HEK293 (cell line): ENCODE measurements around the gene RIMS3.

Experiments used
- KLF16 ChIP-seq: fragments of 450-650 bp; formaldehyde crosslinking; IDR thresholded peaks from 2 replicates; pipeline ENCODE4 v1.5.1; 2017; ENCODE audit warnings: missing biosample characterization, missing genetic modification characterization
- TCF7L2 ChIP-seq: IDR thresholded peaks from 2 replicates; pipeline ENCODE4 v1.6.1; 2011; ENCODE audit warnings: low read depth, mild to moderate bottlenecking, inconsistent platforms, low read length, moderate library complexity, borderline replicate concordance
- ZBTB49 ChIP-seq: fragments of 450-650 bp; formaldehyde crosslinking; IDR thresholded peaks from 2 replicates; pipeline ENCODE4 v1.5.1; 2016; ENCODE audit warnings: missing biosample characterization, missing genetic modification characterization, low read depth
- ZNF114 ChIP-seq: fragments of 450-650 bp; formaldehyde crosslinking; IDR thresholded peaks from 2 replicates; pipeline ENCODE4 v1.5.0; 2017; ENCODE audit warnings: missing biosample characterization, missing genetic modification characterization
- ZNF335 ChIP-seq: fragments of 450-650 bp; formaldehyde crosslinking; conservative IDR thresholded peaks from 2 replicates; pipeline ENCODE4 v1.5.1; 2016; ENCODE audit warnings: missing biosample characterization, missing genetic modification characterization
- ZNF521 ChIP-seq: fragments of 450-650 bp; formaldehyde crosslinking; IDR thresholded peaks from 2 replicates; pipeline ENCODE4 v1.5.1; 2017; ENCODE audit warnings: missing biosample characterization, mild to moderate bottlenecking, missing genetic modification characterization
- ZNF707 ChIP-seq: fragments of 450-650 bp; formaldehyde crosslinking; IDR thresholded peaks from 2 replicates; pipeline ENCODE4 v1.5.1; 2016; ENCODE audit warnings: missing biosample characterization, missing genetic modification characterization
- ZNF792 ChIP-seq: fragments of 450-650 bp; formaldehyde crosslinking; IDR thresholded peaks from 2 replicates; pipeline ENCODE4 v1.5.1; 2016; ENCODE audit warnings: missing biosample characterization, missing genetic modification characterization
- TF ChIP-seq, protein P1 (sequence below): fragments of 450-650 bp; formaldehyde crosslinking; IDR thresholded peaks from 2 replicates; pipeline ENCODE4 v1.5.1; 2016; ENCODE audit warnings: missing biosample characterization, missing genetic modification characterization
- TF ChIP-seq, protein P2 (sequence below): fragments of 450-650 bp; formaldehyde crosslinking; IDR thresholded peaks from 2 replicates; pipeline ENCODE4 v1.5.1; 2016; ENCODE audit warnings: missing biosample characterization, missing genetic modification characterization

GRCh38 chr1:40595623-40596022 lies 69.9 kb downstream of the RIMS3 start:
- no peak for TF ChIP-seq ZNF114
- TF ChIP-seq, protein P1, sequence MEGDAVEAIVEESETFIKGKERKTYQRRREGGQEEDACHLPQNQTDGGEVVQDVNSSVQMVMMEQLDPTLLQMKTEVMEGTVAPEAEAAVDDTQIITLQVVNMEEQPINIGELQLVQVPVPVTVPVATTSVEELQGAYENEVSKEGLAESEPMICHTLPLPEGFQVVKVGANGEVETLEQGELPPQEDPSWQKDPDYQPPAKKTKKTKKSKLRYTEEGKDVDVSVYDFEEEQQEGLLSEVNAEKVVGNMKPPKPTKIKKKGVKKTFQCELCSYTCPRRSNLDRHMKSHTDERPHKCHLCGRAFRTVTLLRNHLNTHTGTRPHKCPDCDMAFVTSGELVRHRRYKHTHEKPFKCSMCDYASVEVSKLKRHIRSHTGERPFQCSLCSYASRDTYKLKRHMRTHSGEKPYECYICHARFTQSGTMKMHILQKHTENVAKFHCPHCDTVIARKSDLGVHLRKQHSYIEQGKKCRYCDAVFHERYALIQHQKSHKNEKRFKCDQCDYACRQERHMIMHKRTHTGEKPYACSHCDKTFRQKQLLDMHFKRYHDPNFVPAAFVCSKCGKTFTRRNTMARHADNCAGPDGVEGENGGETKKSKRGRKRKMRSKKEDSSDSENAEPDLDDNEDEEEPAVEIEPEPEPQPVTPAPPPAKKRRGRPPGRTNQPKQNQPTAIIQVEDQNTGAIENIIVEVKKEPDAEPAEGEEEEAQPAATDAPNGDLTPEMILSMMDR (tag by site-specific recombination): no peak
- no peak for TF ChIP-seq ZNF707 (tag by site-specific recombination)
- no peak for TF ChIP-seq ZNF335
- TF ChIP-seq ZNF521 (tag by site-specific recombination): no peak
- TF ChIP-seq, protein P2, sequence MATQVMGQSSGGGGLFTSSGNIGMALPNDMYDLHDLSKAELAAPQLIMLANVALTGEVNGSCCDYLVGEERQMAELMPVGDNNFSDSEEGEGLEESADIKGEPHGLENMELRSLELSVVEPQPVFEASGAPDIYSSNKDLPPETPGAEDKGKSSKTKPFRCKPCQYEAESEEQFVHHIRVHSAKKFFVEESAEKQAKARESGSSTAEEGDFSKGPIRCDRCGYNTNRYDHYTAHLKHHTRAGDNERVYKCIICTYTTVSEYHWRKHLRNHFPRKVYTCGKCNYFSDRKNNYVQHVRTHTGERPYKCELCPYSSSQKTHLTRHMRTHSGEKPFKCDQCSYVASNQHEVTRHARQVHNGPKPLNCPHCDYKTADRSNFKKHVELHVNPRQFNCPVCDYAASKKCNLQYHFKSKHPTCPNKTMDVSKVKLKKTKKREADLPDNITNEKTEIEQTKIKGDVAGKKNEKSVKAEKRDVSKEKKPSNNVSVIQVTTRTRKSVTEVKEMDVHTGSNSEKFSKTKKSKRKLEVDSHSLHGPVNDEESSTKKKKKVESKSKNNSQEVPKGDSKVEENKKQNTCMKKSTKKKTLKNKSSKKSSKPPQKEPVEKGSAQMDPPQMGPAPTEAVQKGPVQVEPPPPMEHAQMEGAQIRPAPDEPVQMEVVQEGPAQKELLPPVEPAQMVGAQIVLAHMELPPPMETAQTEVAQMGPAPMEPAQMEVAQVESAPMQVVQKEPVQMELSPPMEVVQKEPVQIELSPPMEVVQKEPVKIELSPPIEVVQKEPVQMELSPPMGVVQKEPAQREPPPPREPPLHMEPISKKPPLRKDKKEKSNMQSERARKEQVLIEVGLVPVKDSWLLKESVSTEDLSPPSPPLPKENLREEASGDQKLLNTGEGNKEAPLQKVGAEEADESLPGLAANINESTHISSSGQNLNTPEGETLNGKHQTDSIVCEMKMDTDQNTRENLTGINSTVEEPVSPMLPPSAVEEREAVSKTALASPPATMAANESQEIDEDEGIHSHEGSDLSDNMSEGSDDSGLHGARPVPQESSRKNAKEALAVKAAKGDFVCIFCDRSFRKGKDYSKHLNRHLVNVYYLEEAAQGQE (tag by site-specific recombination): no peak
- no peak for TF ChIP-seq ZNF792
- TF ChIP-seq ZBTB49 (tag by site-specific recombination): no peak
- no peak for TF ChIP-seq KLF16 (tag by site-specific recombination)
- TF ChIP-seq TCF7L2: no peak
